CD4-positive, alpha-beta T cell (primary cell): Measurements from ENCODE around the gene KIF3B. TPM values are rescaled to one million over a fixed set of nuclear protein-coding genes. Genes with fewer than 3 reads are reported as not detected.

Experiments used
- ATAC-seq: fragments of 200-7000 bp; cut with Tn5 transposase; one replicate; pipeline ENCODE4 v1.10.0; 2022; ENCODE audit warnings: mild to moderate bottlenecking; ENCODE audit not compliant: poor library complexity
- CTCF ChIA-PET: fragments of 350-600 bp; sonication (Branson Sonifier 250); formaldehyde crosslinking; loops from one replicate; lab custom pipeline; 2021; ENCODE audit warnings: antibody characterized with exemption, inconsistent platforms; lab: Charles Lee
- POLR2A ChIA-PET: fragments of 350-600 bp; sonication (Branson Sonifier 250); formaldehyde crosslinking; loops from one replicate; lab custom pipeline; 2021; ENCODE audit warnings: antibody characterized with exemption, inconsistent platforms; lab: Charles Lee
- DNase-seq, 14 experiments: peaks; one replicate each; pipeline ENCODE4 v3.0.0-alpha.2; 2013 to 2020; ENCODE audit warnings: mixed read lengths in 2 of 14
- H3K27ac ChIP-seq, 2 donors: one replicate each; pipeline versions ENCODE4 v1.5.1 to v1.7.0; 2013; ENCODE audit warnings: low read length in 2 of 2, low read depth in 1 of 2, mild to moderate bottlenecking in 1 of 2
- H3K27me3 ChIP-seq, 2 experiments: 1 replicate in 1 of 2; 2 replicates in 1 of 2; pipeline versions ENCODE4 v1.6.1 to v1.7.0; 2013; ENCODE audit warnings: low read length in 2 of 2, control low read depth in 1 of 2, mild to moderate bottlenecking in 1 of 2, moderate library complexity in 1 of 2; ENCODE audit not compliant: insufficient read depth in 2 of 2, control insufficient read depth in 1 of 2
- H3K36me3 ChIP-seq: one replicate; pipeline ENCODE4 v1.6.1; 2013; ENCODE audit warnings: low read length, control low read depth; ENCODE audit not compliant: insufficient read depth
- H3K4me1 ChIP-seq: one replicate; pipeline ENCODE4 v1.6.1; 2013; ENCODE audit warnings: low read length, control low read depth; ENCODE audit not compliant: insufficient read depth
- H3K4me3 ChIP-seq: one replicate; pipeline ENCODE4 v1.5.1; 2013; ENCODE audit warnings: mild to moderate bottlenecking, low read length, moderate library complexity
- H3K9me3 ChIP-seq, 2 experiments: 1 replicate in 1 of 2; 2 replicates in 1 of 2; pipeline versions ENCODE4 v1.6.1 to v1.7.0; 2013; ENCODE audit warnings: low read length in 2 of 2, mild to moderate bottlenecking in 2 of 2, control low read depth in 1 of 2, moderate library complexity in 1 of 2; ENCODE audit not compliant: control insufficient read depth in 1 of 2, insufficient read depth in 1 of 2
- H3K27ac Mint-ChIP-seq: one replicate; pipeline ENCODE4 v1.8.0; 2020; ENCODE audit warnings: mixed read lengths
- H3K27me3 Mint-ChIP-seq: one replicate; pipeline ENCODE4 v1.8.0; 2021; ENCODE audit warnings: mixed read lengths
- H3K36me3 Mint-ChIP-seq: one replicate; pipeline ENCODE4 v1.8.0; 2021; ENCODE audit warnings: low read depth, mixed read lengths
- H3K4me1 Mint-ChIP-seq: one replicate; pipeline ENCODE4 v1.8.0; 2021; ENCODE audit warnings: low read depth, mixed read lengths
- H3K4me3 Mint-ChIP-seq: one replicate; pipeline ENCODE4 v1.8.0; 2020; ENCODE audit warnings: mild to moderate bottlenecking, mixed read lengths
- H3K9me3 Mint-ChIP-seq: one replicate; pipeline ENCODE4 v1.8.0; 2020; ENCODE audit warnings: mixed read lengths
- intact Hi-C, 2 experiments: fragments of 100-400 bp; cut with DNase I in 1 of 2; cut with micrococcal nuclease in 1 of 2; formaldehyde crosslinking; loops; one replicate each; pipeline versions ENCODE4 v1.15.1 to v1.9.0; 2023 to 2025; cut with DNase I, micrococcal nuclease
- total RNA-seq, 174 experiments: library from RNA in 2 of 174; stranded (reverse) in 2 of 174; gene quantifications; one replicate each; pipeline ENCODE4 v1.2.3 and lab custom pipeline; 2021 to 2026
- TF ChIP-seq, protein P1 (sequence below): fragments of 200-600 bp; IDR thresholded peaks from one replicate; pipeline ENCODE4 v1.8.0; 2022; ENCODE audit warnings: antibody characterized with exemption, mild to moderate bottlenecking

KIF3B gene
- total RNA-seq, 2 experiments from 2014 or later: 7.3 TPM

GRCh38 chr20:32330555-32330897, 53.1 kb downstream of the KIF3B start:
- H3K27ac Mint-ChIP-seq: no peak overlapping the region
- peaks cover 41% of the 10 kb centered on the region for H3K36me3 ChIP-seq
- intact Hi-C loops: no loop called here

GRCh38 chr20:32332614-32333013, 55.2 kb downstream of the KIF3B start:
- CTCF ChIA-PET: no interaction called here
- Histone ChIP-seq H3K9me3 (no peaks in the 10 kb centered on the region), H3K27ac (no peak overlapping the region), H3K36me3 (peaks cover 24% of the 10 kb centered on the region), H3K4me3 (no peak overlapping the region), H3K4me1 (peaks cover 26% of the 10 kb centered on the region), H3K27me3 (no peaks in the 10 kb centered on the region)
- intact Hi-C loops: no loop called here
- H3K4me3 Mint-ChIP-seq: no peak overlapping the region
- H3K27ac Mint-ChIP-seq: peak overlapping the region; percentile 75
- DNase-seq: no peak
- H3K4me1 Mint-ChIP-seq: peaks cover 22% of the 10 kb centered on the region
- no peaks in the 10 kb centered on the region for H3K9me3 Mint-ChIP-seq
- peaks cover 43% of the 10 kb centered on the region for H3K36me3 Mint-ChIP-seq
- POLR2A ChIA-PET: interaction anchor here (1.0 kb wide), 1 partner anchor 17 kb away, joined by 3 read pairs; no protein-coding TSS in a partner anchor
- TF ChIP-seq, protein P1, sequence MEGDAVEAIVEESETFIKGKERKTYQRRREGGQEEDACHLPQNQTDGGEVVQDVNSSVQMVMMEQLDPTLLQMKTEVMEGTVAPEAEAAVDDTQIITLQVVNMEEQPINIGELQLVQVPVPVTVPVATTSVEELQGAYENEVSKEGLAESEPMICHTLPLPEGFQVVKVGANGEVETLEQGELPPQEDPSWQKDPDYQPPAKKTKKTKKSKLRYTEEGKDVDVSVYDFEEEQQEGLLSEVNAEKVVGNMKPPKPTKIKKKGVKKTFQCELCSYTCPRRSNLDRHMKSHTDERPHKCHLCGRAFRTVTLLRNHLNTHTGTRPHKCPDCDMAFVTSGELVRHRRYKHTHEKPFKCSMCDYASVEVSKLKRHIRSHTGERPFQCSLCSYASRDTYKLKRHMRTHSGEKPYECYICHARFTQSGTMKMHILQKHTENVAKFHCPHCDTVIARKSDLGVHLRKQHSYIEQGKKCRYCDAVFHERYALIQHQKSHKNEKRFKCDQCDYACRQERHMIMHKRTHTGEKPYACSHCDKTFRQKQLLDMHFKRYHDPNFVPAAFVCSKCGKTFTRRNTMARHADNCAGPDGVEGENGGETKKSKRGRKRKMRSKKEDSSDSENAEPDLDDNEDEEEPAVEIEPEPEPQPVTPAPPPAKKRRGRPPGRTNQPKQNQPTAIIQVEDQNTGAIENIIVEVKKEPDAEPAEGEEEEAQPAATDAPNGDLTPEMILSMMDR: no peak
- ATAC-seq: no peak
- H3K27me3 Mint-ChIP-seq: no peaks in the 10 kb centered on the region

More at GRCh38 chr20:32330555-32330897, 53.1 kb downstream of the KIF3B start:
- H3K4me3 Mint-ChIP-seq: no peak overlapping the region
- peaks cover 26% of the 10 kb centered on the region for H3K4me1 ChIP-seq
- H3K36me3 Mint-ChIP-seq: peaks cover 63% of the 10 kb centered on the region
- no peaks in the 10 kb centered on the region for H3K9me3 Mint-ChIP-seq
- no peaks in the 10 kb centered on the region for H3K27me3 ChIP-seq
- DNase-seq: no peak
- CTCF ChIA-PET: no interaction called here
- no peaks in the 10 kb centered on the region for H3K27me3 Mint-ChIP-seq
- H3K27ac ChIP-seq: no peak overlapping the region
- ATAC-seq: no peak
- POLR2A ChIA-PET: no interaction called here
- TF ChIP-seq, protein P1: no peak
- H3K9me3 ChIP-seq: no peaks in the 10 kb centered on the region
- no peak overlapping the region for H3K4me3 ChIP-seq
- peaks cover 15% of the 10 kb centered on the region for H3K4me1 Mint-ChIP-seq

DNA sequence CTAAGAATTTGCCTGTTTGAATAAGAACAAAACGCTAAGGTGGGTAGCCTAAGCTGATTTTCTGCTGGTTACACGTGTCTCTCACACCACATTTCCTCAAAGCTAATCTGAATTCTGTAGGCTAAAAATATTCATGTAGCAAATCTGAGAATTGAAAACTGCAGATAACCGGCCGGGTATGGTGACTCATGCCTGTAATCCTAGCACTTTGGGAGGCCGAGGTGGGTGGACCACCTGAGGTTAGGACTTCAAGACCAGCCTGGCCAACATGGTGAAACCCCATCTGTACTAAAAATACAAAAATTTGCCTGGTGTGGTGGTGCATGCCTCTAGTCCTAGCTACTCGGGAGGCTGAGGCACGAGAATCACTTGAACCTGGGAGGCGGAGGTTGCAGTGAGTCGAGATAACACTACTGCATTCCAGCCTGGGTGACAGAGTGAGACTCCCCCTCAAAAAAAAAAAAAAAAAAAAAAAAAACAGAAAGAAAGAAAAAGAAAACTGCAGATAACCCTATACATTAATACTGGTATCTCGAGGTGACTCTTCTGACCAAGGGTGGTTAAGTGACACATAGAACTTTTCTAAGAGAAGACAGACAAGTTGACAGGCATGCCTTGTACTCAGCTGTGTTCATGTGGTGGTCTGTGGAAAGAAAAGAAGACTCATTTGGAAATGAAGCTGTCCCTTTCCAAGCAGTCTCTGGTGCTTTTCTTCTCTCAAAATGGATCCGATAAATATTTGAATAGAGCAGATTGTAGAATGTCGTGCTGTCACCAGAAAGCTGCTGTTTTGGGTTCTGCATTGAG, 55.9 kb downstream of the KIF3B start:
- H3K27me3 Mint-ChIP-seq: no peaks in the 10 kb centered on the region
- H3K4me3 Mint-ChIP-seq: no peak overlapping the region
- TF ChIP-seq, protein P1: no peak
- peak overlapping the region; percentile 75 for H3K27ac Mint-ChIP-seq
- ChIA-PET POLR2A (interaction anchor here (1.1 to 1.3 kb wide), 3 partner anchors 24 to 48 kb away, joined by 3 read pairs; no protein-coding TSS in a partner anchor), CTCF (no interaction called here)
- peaks cover 26% of the 10 kb centered on the region for H3K4me1 ChIP-seq
- intact Hi-C loops: no loop called here
- ATAC-seq (peak; percentile 4), DNase-seq (no peak)
- H3K4me3 ChIP-seq: no peak overlapping the region
- H3K36me3 ChIP-seq: peaks cover 23% of the 10 kb centered on the region
- no peak overlapping the region for H3K27ac ChIP-seq
- H3K9me3 Mint-ChIP-seq: no peaks in the 10 kb centered on the region
- no peaks in the 10 kb centered on the region for H3K9me3 ChIP-seq
- peaks cover 22% of the 10 kb centered on the region for H3K4me1 Mint-ChIP-seq
- H3K36me3 Mint-ChIP-seq: peaks cover 42% of the 10 kb centered on the region
- H3K27me3 ChIP-seq: no peaks in the 10 kb centered on the region
